Activated effector memory CD4-positive, alpha-beta T cell treated with anti-CD3 and anti-CD28 coated beads, Interleukin-2, amount 50 U/mL, for 16 hours (primary cell): ENCODE data around the gene ASCL3.
"Not testable (repeated sequence)": the region's sequence is repeated elsewhere in the genome, so short reads cannot be mapped to it uniquely, and the experiment has no call there.

Source experiments
- DNase-seq: peaks from one replicate; pipeline ENCODE4 v3.0.0-alpha.2; 2020

The ASCL3 gene

GRCh38 chr11:8908099-8908498 is 34.7 kb downstream of the ASCL3 start:
- DNase-seq = no peak

GRCh38 chr11:8907116-8907515 is 35.7 kb downstream of the ASCL3 start:
- DNase-seq = no peak

GRCh38 chr11:8905528-8906165 is 37.2 kb downstream of the ASCL3 start:
- DNase-seq = no peak

- no peak for DNase-seq
These were observed 43.6 kb downstream of the ASCL3 start for GRCh38 chr11:8899119-8899753.

GRCh38 chr11:8891185-8891584 is 51.6 kb downstream of the ASCL3 start:
- DNase-seq = not testable (repeated sequence)
